Mesodermal cell (in vitro differentiated cells): ENCODE data around the gene FOXC1.

ENCODE experiments used
- H3K27ac ChIP-seq: 2 replicates; pipeline ENCODE4 v1.7.0; 2013; ENCODE audit warnings: mild to moderate bottlenecking, low read depth, low read length, moderate library complexity; ENCODE audit not compliant: severe bottlenecking
- H3K36me3 ChIP-seq: 2 replicates; pipeline ENCODE4 v1.7.1; 2013; ENCODE audit warnings: mild to moderate bottlenecking, low read length, moderate library complexity; ENCODE audit not compliant: control insufficient read depth, insufficient read depth
- H3K4me1 ChIP-seq: one replicate; pipeline ENCODE4 v1.7.1; 2013; ENCODE audit warnings: mild to moderate bottlenecking, low read length; ENCODE audit not compliant: insufficient read depth, control insufficient read depth, poor library complexity, severe bottlenecking
- H3K4me3 ChIP-seq: 2 replicates; pipeline ENCODE4 v1.7.0; 2013; ENCODE audit warnings: low read length, control low read depth, mild to moderate bottlenecking; ENCODE audit not compliant: insufficient read depth, poor library complexity, severe bottlenecking; ENCODE audit errors: extremely low read depth
- H3K9me3 ChIP-seq: 2 replicates; pipeline ENCODE4 v1.7.1; 2013; ENCODE audit warnings: mild to moderate bottlenecking, low read length, moderate library complexity; ENCODE audit not compliant: control insufficient read depth
- WGBS, 2 experiments: methylation state at CpG; one replicate each; pipeline ENCODE4 v1.1.5; 2013; ENCODE audit warnings: missing lambda C conversion rate in 2 of 2; ENCODE audit not compliant: insufficient coverage in 2 of 2; 5-methylcytosine and 5-hydroxymethylcytosine counted together

The FOXC1 gene

DNA sequence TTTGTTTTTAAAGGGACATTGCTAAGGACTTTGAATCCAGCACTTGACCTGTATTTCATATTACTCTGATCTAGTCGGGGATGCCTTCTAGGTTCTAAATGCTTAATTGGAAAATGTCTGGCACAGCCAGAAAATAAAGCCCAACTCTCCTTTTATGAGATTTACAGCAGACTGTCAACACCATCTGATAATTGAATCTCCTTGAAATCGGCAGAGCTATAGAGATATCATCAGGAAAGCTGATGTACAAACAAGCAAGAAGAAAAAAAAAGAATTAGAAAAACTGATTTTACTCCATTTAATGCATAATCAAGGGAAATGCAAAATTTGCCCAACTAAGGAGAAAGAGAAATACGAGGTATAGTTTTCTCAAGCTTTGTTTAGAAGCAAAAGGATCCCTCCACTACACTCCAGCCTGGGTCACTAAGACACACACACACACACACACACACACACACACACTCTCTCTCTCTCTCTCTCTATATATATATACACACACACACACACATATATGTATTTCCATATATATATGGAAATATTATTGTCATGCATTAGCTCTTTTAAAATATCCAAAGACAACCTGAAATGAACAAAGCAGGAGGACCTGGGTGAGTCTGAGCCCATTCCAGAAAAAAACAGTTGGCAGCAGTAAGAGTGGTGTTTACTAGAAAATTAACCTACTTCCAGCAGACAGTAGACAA lies 9.5 kb upstream of the FOXC1 start:
- Histone ChIP-seq H3K36me3 (no peaks in the 10 kb centered on the region), H3K4me3 (no peak overlapping the region), H3K27ac (no peak overlapping the region), H3K9me3 (no peaks in the 10 kb centered on the region), H3K4me1 (peaks cover 6% of the 10 kb centered on the region)
- WGBS, 2 experiments, result 82% methylated on average over 1 of the region's 3 CpGs; no CpG with 5 or more reads in 1 of the 2 experiments

DNA sequence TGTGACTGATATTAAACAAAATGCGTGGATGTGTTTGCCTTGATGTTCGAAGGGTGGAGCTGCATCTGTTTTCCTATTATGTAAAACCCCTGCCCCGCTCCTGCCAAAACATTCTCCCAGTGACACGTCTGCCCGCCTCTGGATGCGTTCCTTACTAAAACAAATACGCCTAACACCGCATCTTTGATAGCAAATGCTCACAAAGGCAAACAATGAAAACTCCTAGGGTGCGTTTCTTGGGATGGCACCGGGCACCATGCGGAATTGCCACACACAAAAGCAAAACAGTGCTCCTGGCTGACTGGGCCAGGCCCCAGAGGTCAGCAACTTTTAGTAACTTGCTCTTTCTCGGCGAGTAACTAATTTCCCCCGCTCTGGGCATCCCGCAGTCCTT lies 9.0 kb upstream of the FOXC1 start:
- H3K4me1 ChIP-seq, result peaks cover 7% of the 10 kb centered on the region
- no peak overlapping the region for H3K4me3 ChIP-seq
- WGBS, 2 experiments, result 86 to 89% methylated on average over 8 to 15 of the region's 15 CpGs
- H3K9me3 ChIP-seq, result no peaks in the 10 kb centered on the region
- no peaks in the 10 kb centered on the region for H3K36me3 ChIP-seq
- no peak overlapping the region for H3K27ac ChIP-seq

DNA sequence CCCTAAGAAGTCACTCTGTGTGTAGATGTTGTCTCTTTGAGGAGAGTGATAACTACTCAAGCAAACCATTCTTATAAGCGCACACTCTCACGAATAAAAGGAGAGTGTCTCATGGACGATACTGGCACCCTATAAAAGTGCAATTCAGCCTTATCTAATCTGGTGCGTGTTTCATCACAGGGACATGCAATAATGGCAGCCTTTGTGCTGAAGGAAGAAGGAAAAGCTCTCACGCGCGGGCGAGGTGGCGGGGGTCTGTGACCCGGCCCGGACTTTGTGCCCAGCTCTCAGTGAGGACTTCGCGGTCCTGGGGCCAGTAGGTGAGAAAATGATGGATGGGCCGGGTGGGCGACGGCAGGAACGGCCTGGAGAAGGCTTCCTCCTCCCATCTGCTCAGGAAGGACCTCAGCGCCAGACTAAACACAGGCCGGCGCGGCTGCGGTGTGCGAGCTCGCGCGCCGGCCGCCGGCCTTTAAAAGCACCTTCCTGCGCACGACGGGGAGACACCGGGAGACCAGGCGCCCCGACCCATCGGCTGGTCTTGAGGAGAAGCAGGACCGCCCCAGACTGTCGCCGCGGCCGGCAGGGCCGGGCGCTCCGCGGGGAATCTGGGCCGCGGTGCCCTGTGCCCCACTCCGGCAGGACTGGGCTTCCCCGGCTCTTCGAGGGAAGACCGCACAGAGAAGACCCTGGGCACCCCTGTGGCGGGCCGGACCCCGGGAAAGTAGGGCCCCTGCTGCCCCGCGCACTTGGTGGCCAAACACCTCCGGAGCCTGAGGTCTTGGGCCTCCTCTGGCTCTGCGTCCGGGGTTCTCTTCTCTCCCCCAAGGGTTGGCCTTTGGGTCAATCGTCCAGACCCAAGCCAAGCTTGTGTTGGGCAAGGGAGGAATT lies 8.3 kb upstream of the FOXC1 start:
- Histone ChIP-seq H3K4me1 (peaks cover 7% of the 10 kb centered on the region), H3K4me3 (no peak overlapping the region), H3K27ac (no peak overlapping the region), H3K36me3 (no peaks in the 10 kb centered on the region), H3K9me3 (no peaks in the 10 kb centered on the region)
- WGBS, 2 experiments, result 93 to 97% methylated on average over 31 to 49 of the region's 60 CpGs

DNA sequence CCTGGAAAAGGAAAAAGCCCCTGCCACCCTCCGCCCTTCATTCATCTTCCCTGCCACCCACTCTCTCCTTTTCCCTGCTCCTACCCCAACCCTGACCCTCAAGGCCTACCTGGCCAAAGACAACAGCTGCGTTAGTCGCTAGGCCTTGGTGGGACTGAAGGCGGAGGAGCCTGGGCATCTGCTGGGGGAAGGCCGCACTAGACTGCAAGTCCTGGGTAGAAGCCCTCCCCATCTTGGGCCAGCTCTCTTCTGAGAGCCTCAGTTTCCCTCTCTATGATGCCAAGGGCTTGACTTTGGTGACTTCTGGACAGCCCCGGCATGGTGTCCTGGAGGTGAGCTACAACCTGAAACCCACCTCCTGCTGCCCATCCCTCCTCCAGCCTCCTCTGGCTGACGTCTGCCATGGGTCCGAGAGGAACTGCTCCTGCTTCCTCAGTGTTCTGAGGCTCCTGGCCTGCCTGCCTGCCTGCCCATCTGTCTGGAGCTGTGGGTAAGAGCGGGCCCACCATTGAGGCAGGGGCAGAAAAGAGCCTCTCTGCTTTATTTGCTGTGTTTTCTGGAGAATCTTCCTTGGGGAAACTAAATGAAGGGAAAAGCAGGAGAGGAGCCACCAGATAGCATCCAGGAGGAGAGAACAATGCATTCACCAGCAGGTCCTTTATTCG lies 7.5 kb upstream of the FOXC1 start:
- Histone ChIP-seq H3K4me3 (no peak overlapping the region), H3K9me3 (no peaks in the 10 kb centered on the region), H3K4me1 (peaks cover 15% of the 10 kb centered on the region), H3K36me3 (no peaks in the 10 kb centered on the region), H3K27ac (no peak overlapping the region)
- WGBS, 2 experiments, result 95 to 96% methylated on average over 8 of the region's 10 CpGs

DNA sequence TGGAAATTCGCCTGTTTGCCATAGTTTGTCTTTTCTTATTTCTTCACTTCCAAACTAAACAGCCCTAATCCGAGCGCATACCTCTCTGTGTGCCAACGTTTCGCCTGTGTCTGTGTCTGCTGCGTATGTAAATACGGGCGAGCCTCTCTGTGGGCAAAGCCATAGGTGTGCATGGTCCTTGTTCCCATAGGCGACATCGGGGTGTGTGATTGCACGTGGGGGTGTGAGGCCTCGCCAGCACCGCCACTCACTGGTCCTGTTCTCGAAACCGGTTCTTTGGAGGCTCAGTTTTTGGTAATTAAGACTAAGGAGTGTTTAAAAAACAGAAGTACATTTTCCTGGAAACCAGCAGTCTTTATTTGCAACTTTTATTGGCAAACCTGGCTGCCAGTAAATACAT lies 6.0 kb upstream of the FOXC1 start:
- Histone ChIP-seq H3K27ac (no peak overlapping the region), H3K4me3 (no peak overlapping the region), H3K4me1 (peaks cover 23% of the 10 kb centered on the region), H3K36me3 (no peaks in the 10 kb centered on the region), H3K9me3 (no peaks in the 10 kb centered on the region)
- 88% methylated on average over 13 to 15 of the region's 15 CpGs for WGBS, 2 experiments

DNA sequence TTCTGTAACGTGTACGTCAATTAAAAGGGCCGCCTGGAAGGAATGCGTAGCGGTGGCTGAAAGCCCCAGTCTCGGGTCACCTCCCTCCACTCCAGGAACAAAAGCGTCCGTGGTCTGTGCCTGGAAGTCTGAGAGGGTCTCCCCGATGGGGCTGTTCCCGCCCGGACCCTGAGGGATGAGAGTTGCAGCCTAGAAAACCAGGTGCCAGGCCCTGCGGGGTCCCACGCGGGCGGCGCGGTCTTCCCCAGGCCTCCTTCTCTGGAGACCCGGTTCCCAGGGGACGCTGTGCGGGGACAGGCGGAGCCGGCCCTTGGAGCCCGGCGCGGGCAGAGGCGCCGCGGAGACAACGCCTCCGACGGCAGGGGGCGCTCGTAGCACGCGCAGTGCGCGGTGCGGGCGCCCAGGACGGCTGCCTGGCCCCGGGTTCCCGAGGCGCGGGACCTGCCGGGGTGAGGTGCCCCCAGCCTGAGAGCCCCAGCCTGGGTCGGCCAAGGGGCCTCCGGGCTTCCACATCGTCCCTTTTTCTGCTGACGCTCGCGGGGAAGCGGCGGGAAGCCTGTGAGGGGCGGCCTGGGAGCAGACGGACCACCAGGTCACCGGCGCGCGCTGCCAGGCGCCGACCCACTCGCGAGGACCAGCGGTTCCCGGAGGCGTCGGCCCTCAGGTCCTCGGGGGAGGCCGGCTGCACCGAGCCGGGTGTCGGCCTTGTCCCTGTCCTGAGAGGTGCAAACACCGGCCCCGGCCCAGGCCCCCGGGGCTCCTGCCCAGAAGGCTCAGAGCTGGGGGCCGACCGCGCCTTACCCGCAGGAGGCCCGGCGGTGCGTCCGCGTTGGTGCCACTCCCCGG lies 5.3 kb upstream of the FOXC1 start:
- WGBS, 2 experiments, result 2% methylated on average over 60 to 75 of the region's 85 CpGs
- no peaks in the 10 kb centered on the region for H3K9me3 ChIP-seq
- peaks cover 23% of the 10 kb centered on the region for H3K4me1 ChIP-seq
- H3K4me3 ChIP-seq, result peak overlapping the region; percentile 26
- H3K27ac ChIP-seq, result no peak overlapping the region
- no peaks in the 10 kb centered on the region for H3K36me3 ChIP-seq

DNA sequence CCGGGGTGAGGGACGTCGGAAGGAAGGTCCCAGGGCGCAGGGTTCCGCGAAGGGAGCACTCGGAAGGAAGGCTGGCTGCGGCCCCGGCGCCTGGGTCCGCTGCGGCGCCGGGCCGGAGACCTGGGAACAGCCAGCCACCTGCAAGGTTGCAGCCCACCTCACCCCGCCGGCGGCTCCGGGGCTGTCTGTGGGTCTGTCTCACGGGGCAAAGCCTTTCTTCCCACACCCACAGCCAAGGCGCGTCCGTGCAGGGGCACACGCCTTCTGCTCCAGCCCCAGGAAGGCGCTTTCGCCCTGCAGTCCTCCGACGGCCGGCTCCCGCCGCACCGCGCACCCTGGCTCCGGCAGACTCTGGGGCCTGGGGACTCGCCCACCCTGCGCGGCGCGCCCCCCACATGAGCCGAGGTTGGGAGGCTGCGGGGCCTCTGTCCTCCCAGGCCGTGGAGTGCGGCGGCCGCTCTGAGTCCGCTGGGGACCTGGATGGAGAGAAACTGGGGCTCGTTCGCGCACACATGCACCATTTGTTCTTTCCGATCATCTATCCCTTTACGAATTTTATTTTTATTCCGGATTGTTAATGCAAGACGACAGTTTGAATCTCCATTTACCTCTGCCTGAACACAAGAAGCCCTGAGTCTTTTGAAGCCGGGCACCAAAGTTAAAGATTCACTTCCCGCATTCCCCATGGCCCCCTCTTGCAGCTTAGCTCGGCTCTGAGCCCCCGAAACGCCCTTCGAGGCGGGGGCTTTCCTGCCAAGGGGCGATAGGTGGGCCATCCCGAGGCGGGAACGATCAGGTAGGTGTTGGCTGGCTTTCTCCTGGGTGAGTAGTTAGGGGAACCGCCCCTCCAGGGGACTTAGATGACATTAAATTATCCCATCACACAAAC lies 4.5 kb upstream of the FOXC1 start:
- Histone ChIP-seq H3K27ac (no peak overlapping the region), H3K4me3 (peak overlapping the region; percentile 26), H3K36me3 (no peaks in the 10 kb centered on the region), H3K4me1 (peaks cover 23% of the 10 kb centered on the region), H3K9me3 (no peaks in the 10 kb centered on the region)
- 3% methylated on average over 47 to 57 of the region's 65 CpGs for WGBS, 2 experiments

DNA sequence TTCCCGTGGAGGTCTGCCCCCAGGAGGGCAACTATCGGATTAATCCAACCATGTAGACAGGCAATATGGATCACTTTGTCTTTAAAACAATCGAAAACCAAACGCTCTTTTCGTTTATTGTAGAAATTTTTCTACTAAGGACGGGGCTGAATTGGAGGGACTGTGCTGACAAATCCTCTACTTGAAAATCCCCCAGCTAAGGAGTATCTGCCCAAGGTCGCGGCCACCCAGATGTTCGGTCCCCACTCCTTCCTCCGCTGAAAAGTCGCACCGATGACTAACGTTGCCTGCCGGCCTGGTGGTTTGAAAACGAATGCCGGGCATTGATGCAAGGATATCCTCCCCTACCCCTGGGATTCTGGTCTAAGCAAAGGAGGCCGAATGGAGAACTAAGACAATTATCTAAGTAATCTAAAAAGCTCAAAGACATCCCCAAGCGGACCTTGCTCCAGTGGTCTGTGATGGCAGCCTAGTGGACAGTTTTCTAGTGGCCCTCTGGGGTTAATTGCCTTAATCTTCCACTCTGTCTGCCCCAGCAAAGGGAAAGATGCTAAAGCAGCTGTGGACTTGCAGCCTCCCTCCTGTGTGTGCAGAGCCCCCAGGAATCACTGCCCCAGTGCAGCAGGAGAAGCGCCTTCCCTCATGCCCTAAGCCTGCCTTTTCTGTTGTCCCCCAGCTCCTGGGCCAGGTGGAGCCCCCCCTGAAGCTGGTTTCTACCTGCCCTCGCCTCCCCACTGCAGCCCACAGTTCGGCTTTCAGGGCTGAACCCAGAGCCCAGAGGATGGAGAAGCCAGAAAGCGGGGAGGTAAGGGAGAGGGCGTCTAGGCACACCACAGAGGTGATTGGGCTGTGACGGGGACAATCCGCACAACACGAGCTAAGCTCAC lies 3.6 kb upstream of the FOXC1 start:
- H3K4me1 ChIP-seq, result peaks cover 23% of the 10 kb centered on the region
- no peak overlapping the region for H3K4me3 ChIP-seq
- WGBS, 2 experiments, result 2 to 7% methylated on average over 5 to 9 of the region's 26 CpGs
- H3K36me3 ChIP-seq, result no peaks in the 10 kb centered on the region
- H3K27ac ChIP-seq, result no peak overlapping the region
- H3K9me3 ChIP-seq, result no peaks in the 10 kb centered on the region
